ENCODE data around the gene CDK6.
A peak's percentile ranks its signal among the peaks of the same experiment; 100 is the strongest.

The CDK6 gene

DNA sequence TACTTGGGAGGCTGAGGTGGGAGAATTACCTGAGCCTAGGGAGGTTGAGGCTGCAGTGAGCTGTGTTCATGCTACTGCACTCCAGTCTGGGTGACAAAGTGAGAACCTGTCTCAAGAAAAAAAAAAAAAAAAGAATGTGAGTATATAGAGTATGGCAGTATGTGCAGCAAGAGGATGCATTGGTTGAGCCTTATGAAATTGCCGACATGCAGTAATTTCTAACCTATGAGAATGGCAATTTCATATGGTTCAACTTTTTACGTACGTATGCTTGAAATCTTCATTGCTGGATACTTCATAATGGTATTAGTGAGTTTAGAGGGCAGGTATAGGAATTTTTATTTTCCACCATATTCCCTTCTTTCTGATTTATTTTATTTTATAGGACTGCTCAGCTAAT, 241.6 kb downstream of the CDK6 start:
- Mint-ChIP-seq H3K4me1 (no peaks in the 10 kb centered on the region), H3K36me3 (ENCODE audit: low read depth) (no peaks in the 10 kb centered on the region), H3K4me3 (no peak overlapping the region), H3K27ac (no peak overlapping the region), H3K9me3 (no peaks in the 10 kb centered on the region), H3K27me3 (ENCODE audit: low read depth) (peaks cover 13% of the 10 kb centered on the region)
- TF ChIP-seq, protein P1, sequence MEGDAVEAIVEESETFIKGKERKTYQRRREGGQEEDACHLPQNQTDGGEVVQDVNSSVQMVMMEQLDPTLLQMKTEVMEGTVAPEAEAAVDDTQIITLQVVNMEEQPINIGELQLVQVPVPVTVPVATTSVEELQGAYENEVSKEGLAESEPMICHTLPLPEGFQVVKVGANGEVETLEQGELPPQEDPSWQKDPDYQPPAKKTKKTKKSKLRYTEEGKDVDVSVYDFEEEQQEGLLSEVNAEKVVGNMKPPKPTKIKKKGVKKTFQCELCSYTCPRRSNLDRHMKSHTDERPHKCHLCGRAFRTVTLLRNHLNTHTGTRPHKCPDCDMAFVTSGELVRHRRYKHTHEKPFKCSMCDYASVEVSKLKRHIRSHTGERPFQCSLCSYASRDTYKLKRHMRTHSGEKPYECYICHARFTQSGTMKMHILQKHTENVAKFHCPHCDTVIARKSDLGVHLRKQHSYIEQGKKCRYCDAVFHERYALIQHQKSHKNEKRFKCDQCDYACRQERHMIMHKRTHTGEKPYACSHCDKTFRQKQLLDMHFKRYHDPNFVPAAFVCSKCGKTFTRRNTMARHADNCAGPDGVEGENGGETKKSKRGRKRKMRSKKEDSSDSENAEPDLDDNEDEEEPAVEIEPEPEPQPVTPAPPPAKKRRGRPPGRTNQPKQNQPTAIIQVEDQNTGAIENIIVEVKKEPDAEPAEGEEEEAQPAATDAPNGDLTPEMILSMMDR (IDR thresholded peaks at IDR 0.05; ENCODE audit: unreplicated experiment in 3 of 3) = no peak

DNA sequence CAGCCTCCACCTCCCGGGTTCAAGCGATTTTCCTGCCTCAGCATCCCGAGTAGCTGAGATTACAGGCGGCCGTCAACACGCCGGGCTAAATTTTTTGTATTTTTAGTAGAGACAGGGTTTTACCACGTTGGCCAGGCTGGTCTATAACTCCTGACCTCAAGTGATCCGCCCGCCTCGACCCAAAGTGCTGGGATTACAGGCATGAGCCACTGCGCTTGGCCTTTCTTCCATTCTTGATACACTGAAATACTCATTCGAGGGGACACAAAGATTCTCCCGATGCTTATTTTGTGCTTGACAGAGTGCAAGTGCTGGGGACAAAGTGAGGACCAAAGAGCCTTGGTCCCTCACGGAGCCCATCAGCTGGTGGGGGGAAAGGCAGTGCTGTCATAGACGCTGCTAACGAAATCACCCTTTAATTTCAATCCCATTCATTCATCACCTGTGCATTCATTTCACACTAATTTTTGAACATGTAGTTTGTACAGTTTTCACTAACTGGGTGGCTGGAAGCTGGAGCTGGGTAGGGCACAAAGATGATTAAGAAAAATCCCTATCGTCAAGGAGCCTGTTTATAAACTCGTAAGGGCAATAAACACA, 245.6 kb downstream of the CDK6 start:
- H3K27ac Mint-ChIP-seq = no peak overlapping the region
- peaks cover 13% of the 10 kb centered on the region for H3K27me3 Mint-ChIP-seq (ENCODE audit: low read depth)
- peaks cover 29% of the 10 kb centered on the region for H3K4me1 Mint-ChIP-seq
- H3K4me3 Mint-ChIP-seq = peak overlapping the region; percentile 75 to 84 (median 80)
- H3K36me3 Mint-ChIP-seq (ENCODE audit: low read depth) = no peaks in the 10 kb centered on the region
- TF ChIP-seq, protein P1 (IDR thresholded peaks at IDR 0.05; ENCODE audit: unreplicated experiment in 3 of 3) = no peak
- H3K9me3 Mint-ChIP-seq = no peaks in the 10 kb centered on the region

DNA sequence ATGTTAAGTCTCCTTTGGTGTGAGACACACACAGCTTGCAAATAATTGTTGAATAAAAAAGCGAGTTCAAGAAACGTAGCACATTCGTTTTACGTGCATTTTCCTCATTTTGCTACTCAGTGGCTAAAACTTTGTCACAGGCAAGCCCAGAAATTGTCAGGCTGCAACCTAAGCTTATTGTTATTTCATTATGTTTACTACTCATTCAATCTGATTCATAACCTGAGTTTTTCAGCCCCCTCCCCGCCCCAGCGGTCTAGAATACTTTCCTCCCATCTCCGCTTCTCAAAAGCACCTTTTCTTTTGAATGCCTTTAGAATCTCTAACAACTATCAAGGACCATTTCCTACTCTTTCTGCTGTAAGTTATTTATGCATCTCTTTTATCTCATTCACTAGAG, 247.3 kb downstream of the CDK6 start:
- peaks cover 4% of the 10 kb centered on the region for H3K36me3 Mint-ChIP-seq (ENCODE audit: low read depth)
- peaks cover 29% of the 10 kb centered on the region for H3K4me1 Mint-ChIP-seq
- peak overlapping the region; percentile 25 to 99 (median 58) for H3K27ac Mint-ChIP-seq
- peak overlapping the region; percentile 84 to 89 (median 86) for H3K4me3 Mint-ChIP-seq
- no peaks in the 10 kb centered on the region for H3K9me3 Mint-ChIP-seq
- peaks cover 13% of the 10 kb centered on the region for H3K27me3 Mint-ChIP-seq (ENCODE audit: low read depth)
- TF ChIP-seq, protein P1 (IDR thresholded peaks at IDR 0.05; ENCODE audit: unreplicated experiment in 3 of 3) = no peak

DNA sequence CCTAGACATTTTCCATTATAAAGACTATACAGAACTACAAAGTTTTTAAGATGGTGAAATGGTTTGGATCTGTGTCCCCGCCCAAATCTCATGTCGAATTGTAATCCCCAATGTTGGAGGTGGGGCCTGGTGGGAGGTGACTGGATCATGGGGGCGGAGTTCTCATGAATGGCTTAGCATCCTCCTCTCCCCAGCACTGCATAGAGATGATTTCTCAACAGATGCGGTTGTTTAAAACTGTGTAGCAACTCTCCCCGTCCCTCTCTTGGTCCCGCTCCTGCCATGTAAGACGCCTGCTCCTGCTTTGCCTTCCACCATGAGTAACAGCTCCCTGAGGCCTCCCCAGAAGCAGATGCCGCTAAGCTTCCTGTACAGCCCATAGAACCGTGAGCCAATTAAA, 247.8 kb downstream of the CDK6 start:
- no peaks in the 10 kb centered on the region for H3K9me3 Mint-ChIP-seq
- H3K27me3 Mint-ChIP-seq (ENCODE audit: low read depth) = peaks cover 13% of the 10 kb centered on the region
- peaks cover 29% of the 10 kb centered on the region for H3K4me1 Mint-ChIP-seq
- H3K4me3 Mint-ChIP-seq = peak overlapping the region; percentile 84 to 89 (median 86)
- peaks cover 4% of the 10 kb centered on the region for H3K36me3 Mint-ChIP-seq (ENCODE audit: low read depth)
- H3K27ac Mint-ChIP-seq = peak overlapping the region; percentile 19 to 72 (median 26)
- TF ChIP-seq, protein P1 (IDR thresholded peaks at IDR 0.05; ENCODE audit: unreplicated experiment in 3 of 3) = no peak

DNA sequence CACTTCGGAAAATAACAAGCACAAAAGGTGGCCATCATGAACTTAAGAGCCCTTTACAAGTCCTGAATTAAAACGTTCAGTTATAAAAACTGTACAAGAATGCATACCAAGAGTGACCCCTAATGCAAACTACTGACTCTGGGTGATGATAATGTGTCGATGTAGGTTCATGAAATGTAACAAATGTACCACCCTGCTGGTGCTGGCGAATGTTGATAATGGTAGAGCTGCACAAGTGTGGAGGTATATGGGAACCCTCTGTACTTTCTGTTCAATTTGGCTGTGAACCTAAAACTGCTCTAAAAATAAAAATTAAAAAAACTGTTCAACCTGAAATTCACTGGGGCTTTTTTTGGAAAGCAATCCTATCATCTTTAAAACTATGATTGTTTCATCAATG, 249.5 kb downstream of the CDK6 start:
- H3K4me3 Mint-ChIP-seq = peak overlapping the region; percentile 75 to 89 (median 84)
- TF ChIP-seq, protein P1 (IDR thresholded peaks at IDR 0.05; ENCODE audit: unreplicated experiment in 3 of 3) = no peak
- peaks cover 29% of the 10 kb centered on the region for H3K4me1 Mint-ChIP-seq
- peaks cover 2% of the 10 kb centered on the region for H3K9me3 Mint-ChIP-seq
- H3K36me3 Mint-ChIP-seq (ENCODE audit: low read depth) = peaks cover 12% of the 10 kb centered on the region
- peaks cover 5% of the 10 kb centered on the region for H3K27me3 Mint-ChIP-seq (ENCODE audit: low read depth)
- peak overlapping the region in 1 of 3 experiments; percentile 4 for H3K27ac Mint-ChIP-seq

DNA sequence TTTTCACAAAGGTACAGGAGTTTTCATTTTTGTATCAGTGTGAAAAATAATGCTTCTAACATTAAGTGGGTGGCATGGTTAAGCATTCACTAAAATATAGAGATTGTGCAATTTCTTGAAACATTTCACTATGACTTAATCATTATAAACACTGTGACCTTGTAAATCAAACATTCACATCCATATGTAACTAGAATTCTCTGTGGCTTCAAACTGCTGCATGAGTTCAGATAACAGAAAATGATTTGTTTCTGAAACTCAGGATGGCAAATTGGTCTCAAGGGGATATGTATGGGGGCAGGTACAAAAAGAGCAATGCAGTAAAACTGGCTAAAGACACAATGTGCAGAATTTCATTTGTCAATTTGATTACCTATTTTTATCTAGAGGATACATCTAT, 250.0 kb downstream of the CDK6 start:
- peak overlapping the region in 1 of 3 experiments; percentile 4 for H3K27ac Mint-ChIP-seq
- peaks cover 12% of the 10 kb centered on the region for H3K36me3 Mint-ChIP-seq (ENCODE audit: low read depth)
- H3K9me3 Mint-ChIP-seq = peaks cover 2% of the 10 kb centered on the region
- peaks cover 5% of the 10 kb centered on the region for H3K27me3 Mint-ChIP-seq (ENCODE audit: low read depth)
- peak overlapping the region; percentile 19 to 75 (median 45) for H3K4me3 Mint-ChIP-seq
- TF ChIP-seq, protein P1 (IDR thresholded peaks at IDR 0.05; ENCODE audit: unreplicated experiment in 3 of 3) = no peak
- peaks cover 29% of the 10 kb centered on the region for H3K4me1 Mint-ChIP-seq
